GM19328 (cell line): ENCODE data around the gene SPATA22.
"Not testable (repeated sequence)": the region's sequence is repeated elsewhere in the genome, so short reads cannot be mapped to it uniquely, and the experiment has no call there.

Source experiments
- ATAC-seq: cut with Tn5 transposase; IDR thresholded peaks from one replicate; pipeline ENCODE4 v1.9.1; 2021; ENCODE audit warnings: mild to moderate bottlenecking, moderate library complexity; ENCODE audit not compliant: unreplicated experiment

The SPATA22 gene

DNA sequence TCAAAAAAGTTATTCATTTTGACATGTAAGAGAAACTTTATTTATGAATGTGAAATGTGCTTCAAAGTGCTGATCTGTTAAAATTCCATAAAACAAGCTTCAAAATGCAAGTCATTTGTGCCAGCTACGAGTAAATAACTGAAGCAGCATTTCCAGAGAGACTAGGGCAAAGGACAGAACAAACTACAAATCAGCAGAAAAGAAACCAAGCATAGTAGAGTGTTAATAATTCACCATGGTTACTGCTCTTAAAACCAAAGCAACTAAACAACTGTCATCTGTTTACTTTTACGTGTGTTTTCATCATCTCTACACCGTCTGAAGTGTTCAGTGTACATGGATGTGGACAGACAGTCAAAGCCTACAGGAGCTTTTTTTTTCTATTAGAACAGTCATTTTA is 2.6 kb upstream of the SPATA22 start:
- ATAC-seq: no peak

DNA sequence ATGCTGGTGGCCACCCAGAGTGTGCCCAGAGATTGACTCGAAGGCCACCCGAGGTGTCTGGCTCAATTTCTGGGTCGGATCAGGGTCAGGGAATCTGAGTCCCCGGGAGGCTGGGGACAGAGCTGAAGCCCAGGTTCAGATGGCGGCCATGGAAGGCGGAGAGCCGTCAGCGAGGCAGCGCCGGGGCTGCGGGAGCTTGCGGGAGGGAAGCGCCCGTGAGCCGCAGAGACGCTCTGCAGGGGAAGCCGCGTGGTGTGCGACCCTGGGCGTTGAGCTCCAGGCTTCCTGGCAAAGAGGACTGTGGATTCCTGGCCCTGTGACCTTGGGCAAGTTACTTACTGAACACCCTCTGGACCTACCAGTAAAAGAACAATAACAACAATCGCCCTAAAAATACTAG is 518 bp upstream of the SPATA22 start:
- no peak for ATAC-seq

DNA sequence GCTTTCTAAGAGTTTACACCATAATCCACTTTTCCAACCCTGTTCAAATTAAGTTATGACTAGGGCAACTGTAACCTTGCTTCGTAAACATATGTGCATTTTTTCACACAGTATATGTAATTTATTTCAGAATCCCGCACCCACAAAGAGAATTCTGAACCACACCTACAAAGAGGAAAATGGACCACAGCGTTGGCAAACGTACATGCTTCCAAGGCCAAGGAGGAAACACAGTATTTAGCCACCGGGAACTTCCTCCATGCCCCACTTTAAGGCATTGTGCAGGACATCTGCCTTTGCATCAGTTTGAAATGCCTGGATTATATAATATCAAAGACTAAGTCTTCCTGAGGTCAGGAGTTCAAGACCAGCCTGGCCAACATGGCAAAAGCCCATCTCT is 2.1 kb downstream of the SPATA22 start:
- no peak for ATAC-seq

DNA sequence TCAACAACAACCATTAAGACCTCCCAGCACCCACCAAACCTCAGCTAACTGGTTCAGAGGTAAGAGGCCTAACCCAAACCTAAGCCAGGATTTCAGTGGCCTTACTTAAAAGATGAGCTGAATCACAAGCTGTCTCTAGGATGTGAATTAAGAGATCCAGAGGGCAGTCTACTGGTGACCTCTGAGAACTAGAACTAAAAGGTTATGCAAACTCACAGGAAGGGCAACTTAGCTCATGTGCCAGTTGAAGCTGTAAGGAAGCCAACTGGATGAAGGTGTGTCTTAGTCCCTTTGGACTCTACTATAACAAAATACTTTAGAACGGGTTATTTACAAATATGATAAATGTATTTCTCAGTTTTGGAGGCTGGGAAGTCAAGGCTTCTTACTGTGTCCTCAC is 5.3 kb downstream of the SPATA22 start:
- not testable (repeated sequence) for ATAC-seq

DNA sequence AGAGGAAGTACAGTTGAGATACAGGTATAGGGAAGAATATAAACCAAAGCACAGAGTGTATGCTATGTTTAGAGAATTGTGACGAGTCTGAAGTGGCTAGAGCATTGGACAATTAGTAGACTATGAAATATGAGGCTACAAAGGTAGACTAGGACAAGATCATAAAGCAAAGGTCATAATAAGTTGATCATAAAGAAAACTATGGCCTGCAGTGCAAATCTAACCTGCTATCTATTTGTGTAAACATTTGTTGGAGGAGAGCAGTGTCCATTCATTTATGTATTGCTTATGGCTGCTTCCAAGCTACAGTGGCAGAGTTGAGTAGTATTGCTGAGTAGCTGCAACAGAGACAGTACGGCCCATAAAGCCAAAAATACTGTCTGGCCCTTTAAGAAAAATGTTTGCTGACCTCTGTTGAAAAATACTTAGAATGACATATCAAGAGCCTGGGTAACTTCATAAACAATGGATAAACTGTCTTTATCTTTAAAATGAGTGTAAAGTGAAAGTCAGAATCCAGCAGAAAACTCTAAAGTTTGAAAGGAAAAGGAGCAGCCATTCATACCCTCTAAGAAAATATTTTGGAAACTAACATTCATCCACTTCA is 23.5 kb downstream of the SPATA22 start:
- no peak for ATAC-seq

DNA sequence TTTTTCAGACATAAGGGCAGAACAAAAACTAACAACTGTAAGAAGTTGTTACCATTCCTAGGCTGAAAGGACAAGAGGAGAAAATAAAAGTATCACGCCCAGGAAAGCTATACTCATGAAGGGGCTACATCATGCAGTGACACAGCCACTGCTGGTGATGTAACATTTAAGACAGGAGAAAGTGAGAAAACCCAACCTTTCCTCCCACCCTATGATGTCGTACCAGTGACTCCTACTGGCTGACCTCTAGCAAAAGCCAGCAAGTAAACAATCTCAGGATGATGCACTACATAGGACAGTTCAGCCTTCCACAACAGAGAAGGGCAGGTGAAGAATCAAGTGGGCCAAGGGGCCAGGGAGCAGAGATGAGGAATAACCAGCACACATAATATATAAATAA is 24.0 kb downstream of the SPATA22 start:
- no peak for ATAC-seq

DNA sequence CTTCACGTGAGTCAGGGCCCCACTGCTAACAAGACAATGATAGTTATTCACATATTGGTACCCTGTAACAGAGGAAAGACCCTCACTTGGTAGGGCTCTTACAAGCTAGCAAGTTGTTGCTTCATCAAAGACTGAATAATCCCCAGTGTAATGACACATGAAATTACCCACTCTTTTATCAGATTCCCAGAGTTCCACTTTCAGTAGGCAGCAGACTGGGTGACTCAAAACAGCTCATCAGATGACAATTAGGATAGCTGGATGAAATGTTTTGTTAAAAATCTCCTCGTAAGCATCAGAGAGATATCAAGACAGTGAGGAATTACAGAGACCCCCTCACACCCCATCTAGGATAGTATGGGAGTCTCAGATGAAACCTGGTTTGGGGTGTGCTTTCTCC is 31.2 kb downstream of the SPATA22 start:
- ATAC-seq: no peak

DNA sequence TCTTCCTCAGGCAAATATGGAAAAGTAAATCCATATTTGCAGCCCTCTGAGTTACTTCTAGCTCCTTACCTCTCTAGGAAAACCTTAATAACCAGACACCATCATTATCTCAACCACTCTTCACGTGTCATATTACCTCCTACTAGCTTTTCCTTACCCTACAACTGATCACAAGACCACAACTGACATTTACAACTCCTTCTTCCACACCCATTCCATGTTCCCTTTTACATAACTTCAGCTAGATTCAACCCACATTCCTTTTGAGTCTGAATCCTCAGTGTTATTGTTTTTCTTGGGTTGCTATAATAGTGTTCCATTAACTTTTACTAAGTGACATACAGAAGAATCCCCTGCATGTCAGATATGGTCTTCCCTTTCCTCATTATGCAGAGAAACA is 33.3 kb downstream of the SPATA22 start:
- no peak for ATAC-seq

DNA sequence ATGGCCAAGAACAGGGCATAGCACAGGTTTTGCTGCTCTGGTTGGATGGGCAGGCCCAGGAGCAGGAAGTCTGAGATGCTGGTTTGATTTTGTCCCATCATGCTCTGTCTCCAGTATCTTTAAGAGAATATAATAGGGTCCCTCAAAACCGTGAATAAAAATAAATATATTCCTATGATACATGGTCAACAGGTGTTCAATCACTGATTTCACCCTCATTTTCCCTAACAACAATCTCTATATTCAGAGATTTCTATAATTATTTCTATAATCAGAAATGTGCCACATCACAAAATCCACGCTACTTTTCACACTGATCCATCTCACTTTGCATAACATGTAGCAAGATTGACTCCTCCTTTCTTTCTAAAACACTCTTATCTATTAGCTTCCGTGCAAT is 37.9 kb downstream of the SPATA22 start, which contains the start of gene OR1E2:
OR1E2 (minus strand) TSS at position 101 of the 400 bp plus-strand sequence; CDS start at position 101, 0 bp downstream.
- ATAC-seq: no peak

DNA sequence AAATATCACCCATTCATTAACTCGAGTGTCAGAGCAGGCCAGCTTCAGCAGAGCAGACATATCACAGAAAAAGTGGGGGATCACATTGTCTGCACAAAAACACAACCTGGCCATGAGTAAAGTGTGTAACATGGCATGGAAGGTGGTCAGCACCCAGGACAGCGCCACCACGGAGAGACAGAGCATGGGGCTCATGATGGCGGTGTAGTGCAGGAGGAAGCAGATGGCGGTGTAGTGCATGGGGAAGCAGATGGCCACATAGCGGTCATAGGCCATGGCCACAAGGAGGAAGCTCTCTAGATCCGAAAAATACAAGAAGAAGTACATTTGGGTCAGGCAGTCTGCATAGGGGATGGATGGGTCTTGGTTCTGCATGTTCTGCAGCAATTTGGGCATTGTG is 38.4 kb downstream of the SPATA22 start:
- not testable (repeated sequence) for ATAC-seq

DNA sequence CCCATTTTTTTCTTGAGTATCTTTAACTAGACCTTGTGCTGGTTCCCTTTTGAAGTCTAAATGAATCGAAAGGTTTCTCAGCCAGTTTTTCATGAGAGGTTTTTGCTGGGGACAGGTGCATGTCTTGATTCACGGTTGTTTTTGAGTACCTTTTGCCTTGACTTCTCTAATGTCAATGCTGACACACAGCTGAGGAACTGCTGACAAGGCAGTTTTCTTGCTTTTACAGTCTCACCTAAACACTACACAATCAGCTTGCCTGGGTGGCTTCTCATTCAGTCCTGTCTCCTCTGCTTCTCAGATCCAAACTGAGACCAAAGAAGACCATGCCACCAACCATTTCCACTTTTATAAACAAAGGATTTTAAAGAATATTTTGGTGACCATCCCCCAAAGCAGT is 53.4 kb downstream of the SPATA22 start:
- no peak for ATAC-seq

DNA sequence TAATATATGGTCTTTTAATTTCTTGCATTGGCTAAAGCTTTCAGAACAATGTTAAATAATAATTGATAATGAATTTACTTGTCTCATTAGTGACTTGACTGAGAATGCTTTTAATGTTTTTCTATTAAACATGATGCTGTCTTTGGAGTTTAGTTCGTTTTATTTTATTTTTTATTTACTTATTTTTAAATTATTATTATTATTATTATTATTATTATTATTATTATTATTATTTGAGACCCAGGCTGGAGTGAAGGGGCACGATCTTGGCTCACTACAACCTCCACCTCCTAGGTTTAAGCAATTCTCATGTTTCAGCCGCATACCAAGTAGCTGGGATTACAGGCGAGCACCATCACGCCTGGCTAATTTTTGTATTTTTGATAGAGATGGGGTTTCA is 56.0 kb downstream of the SPATA22 start:
- no peak for ATAC-seq

DNA sequence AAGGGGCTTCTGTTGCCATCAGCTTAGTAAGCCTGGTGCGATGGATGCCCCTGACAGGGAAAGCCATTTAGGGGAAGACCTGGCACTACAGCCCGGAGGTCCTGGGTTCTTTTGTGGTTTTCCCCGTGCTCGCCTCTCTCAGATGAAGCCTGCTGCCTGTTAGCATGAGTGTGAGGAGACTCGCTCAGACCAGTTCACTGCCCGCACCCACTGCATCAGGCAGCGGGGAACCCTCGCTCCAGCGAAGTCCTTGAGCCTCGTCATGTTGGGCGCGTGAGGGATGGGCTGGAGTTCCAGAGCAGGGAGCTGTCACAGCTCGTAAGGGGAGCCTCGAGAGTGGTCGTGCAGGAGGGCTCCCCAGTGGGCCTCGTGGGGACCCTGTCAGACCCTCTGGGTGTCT is 59.4 kb downstream of the SPATA22 start:
- ATAC-seq: not testable (repeated sequence)

DNA sequence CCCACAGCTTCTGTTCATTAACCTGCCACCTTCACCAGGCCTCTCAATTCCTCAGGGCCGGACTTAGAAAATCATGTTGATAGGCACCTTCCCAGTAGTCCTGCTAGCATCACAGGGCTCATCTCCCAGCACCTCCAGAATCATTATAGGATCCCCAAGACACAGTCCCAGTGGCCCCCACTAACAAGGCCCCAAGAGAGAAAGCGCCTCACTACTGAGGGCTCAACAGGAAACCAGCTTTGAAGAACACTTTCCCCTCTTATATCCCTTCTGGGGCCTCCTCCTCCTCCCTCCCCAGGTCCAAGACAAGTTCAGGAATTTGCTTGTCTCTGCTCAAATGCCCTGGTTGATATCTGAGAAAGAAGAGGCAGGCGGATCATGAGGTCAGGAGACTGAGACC is 60.5 kb downstream of the SPATA22 start, which contains the start of gene OR3A3:
OR3A3 (plus strand) TSS at position 301 of the 400 bp plus-strand sequence.
- no peak for ATAC-seq

DNA sequence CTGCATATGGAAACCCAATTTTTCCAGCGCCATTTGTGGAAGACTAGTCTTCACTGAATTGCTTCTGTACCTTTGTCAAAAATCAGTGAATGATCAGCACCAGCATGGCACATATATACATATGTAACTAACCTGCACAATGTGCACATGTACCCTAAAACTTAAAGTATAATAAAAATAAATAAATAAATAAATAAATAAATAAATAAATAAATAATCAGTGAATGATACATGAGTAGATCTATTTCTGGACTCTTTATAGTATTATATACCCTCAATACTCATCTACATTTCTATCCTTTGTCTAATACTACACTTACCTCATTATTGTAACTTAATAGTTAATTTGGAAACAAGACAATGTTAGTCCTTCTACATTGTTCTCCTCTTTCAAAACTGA is 67.8 kb downstream of the SPATA22 start:
- not testable (repeated sequence) for ATAC-seq

DNA sequence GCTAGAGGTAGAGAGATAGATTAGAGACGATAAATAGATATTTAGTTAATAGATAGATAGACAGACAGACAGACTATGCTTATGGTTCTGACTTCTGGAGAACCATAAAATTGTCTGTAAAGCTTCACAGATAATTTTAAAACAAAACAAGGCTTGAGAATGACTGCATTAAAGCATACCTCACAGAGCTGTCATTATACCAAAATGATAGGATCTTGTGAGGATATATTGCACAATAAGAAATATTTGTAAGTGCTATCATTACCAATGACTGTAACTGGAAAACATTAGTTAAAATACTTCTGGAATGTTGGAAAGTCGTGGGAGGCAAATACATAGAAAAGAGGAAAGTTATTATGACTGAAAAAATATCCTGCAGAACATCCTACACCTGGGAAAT is 69.8 kb downstream of the SPATA22 start:
- no peak for ATAC-seq

DNA sequence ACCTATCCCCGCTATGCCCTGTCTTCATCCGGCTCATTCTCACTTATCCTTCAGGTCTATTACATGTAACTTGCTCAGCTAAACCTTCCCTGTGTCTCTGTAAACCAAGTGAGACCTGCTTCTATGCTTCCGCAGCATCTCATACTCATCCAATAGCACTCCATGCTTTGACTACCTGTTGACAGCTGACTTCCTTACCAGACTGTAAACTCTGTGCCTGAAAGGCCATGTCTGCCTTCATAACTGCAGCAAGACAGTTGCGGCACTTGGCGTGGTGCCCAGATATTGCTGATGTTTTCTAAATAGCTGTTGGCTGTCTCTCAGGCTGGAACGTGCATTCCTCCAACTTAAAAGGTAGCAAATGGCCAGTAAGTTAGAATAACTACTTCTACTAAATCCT is 71.6 kb downstream of the SPATA22 start:
- ATAC-seq: no peak

DNA sequence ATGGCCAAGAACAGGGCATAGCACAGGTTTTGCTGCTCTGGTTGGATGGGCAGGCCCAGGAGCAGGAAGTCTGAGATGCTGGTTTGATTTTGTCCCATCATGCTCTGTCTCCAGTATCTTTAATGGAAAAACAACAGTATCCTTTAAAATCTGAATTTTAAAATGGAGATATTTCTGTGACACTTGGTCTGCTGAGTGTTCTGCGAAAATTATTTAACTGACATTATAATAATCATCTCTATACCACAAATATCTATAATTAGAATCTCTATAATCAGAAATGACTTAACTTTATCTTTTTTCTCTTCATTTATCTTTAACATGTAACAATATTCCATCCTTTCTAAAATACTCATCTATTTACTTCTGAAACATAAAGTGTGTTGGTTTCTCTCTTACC is 73.3 kb downstream of the SPATA22 start, which contains the start of gene OR1E1:
OR1E1 (minus strand) TSS at position 101 of the 400 bp plus-strand sequence; CDS start at position 101, 0 bp downstream.
- ATAC-seq: no peak

DNA sequence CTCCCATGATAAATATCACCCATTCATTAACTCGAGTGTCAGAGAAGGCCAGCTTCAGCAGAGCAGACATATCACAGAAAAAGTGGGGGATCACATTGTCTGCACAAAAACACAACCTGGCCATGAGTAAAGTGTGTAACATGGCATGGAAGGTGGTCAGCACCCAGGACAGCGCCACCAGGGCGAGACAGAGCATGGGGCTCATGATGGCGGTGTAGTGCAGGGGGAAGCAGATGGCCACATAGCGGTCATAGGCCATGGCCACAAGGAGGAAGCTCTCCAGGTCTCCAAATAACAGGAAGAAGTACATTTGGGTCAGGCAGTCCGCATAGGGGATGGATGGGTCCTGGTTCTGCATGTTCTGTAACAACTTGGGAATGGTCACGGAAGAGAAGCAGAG is 73.8 kb downstream of the SPATA22 start:
- not testable (repeated sequence) for ATAC-seq
